Measurements from ENCODE around the gene APBB2.

The APBB2 gene

GRCh38 chr4:40881851-40882250 is 332.5 kb downstream of the APBB2 start:
- DNase-seq: no peak

GRCh38 chr4:40881096-40881495 is 333.2 kb downstream of the APBB2 start:
- no peak for DNase-seq

- no peak for DNase-seq
These were observed 335.7 kb downstream of the APBB2 start for GRCh38 chr4:40878548-40879055.

GRCh38 chr4:40877081-40877480 is 337.3 kb downstream of the APBB2 start:
- DNase-seq: no peak

GRCh38 chr4:40875507-40876150 is 338.7 kb downstream of the APBB2 start:
- no peak for DNase-seq

GRCh38 chr4:40874901-40875300 is 339.4 kb downstream of the APBB2 start:
- no peak for DNase-seq

- DNase-seq: no peak
These were observed 340.0 kb downstream of the APBB2 start for GRCh38 chr4:40874331-40874730.

GRCh38 chr4:40871695-40872250 is 342.6 kb downstream of the APBB2 start:
- DNase-seq: no peak

- no peak for DNase-seq
These were observed 344.2 kb downstream of the APBB2 start for GRCh38 chr4:40870150-40870549.

- no peak for DNase-seq
These were observed 348.6 kb downstream of the APBB2 start for GRCh38 chr4:40865696-40866095.

- no peak for DNase-seq
These were observed 349.8 kb downstream of the APBB2 start for GRCh38 chr4:40864531-40864930.

GRCh38 chr4:40858962-40859361 is 355.4 kb downstream of the APBB2 start:
- no peak for DNase-seq

GRCh38 chr4:40857956-40858355 is 356.4 kb downstream of the APBB2 start:
- no peak for DNase-seq

- peak; percentile 38 to 46 for DNase-seq
These were observed 357.4 kb downstream of the APBB2 start for GRCh38 chr4:40856840-40857362.

GRCh38 chr4:40856277-40856839 is 358.0 kb downstream of the APBB2 start:
- DNase-seq: no peak

- no peak for DNase-seq
These were observed 363.8 kb downstream of the APBB2 start for GRCh38 chr4:40850496-40850895.

- no peak for DNase-seq
These were observed 365.4 kb downstream of the APBB2 start for GRCh38 chr4:40848940-40849339.

GRCh38 chr4:40848251-40848650 is 366.1 kb downstream of the APBB2 start:
- no peak for DNase-seq

- DNase-seq: no peak
These were observed 367.8 kb downstream of the APBB2 start for GRCh38 chr4:40846532-40846931.

GRCh38 chr4:40845154-40845835 is 369.0 kb downstream of the APBB2 start:
- DNase-seq: no peak

GRCh38 chr4:40844261-40844660 is 370.1 kb downstream of the APBB2 start:
- no peak for DNase-seq

- DNase-seq: peak in 1 of 2 donors; percentile 33
These were observed 370.6 kb downstream of the APBB2 start for GRCh38 chr4:40843696-40844095.

GRCh38 chr4:40842725-40843423 is 371.5 kb downstream of the APBB2 start:
- no peak for DNase-seq

Measured in CD4-positive, alpha-beta T cell treated with Interferon alpha-2 for 1 hour (primary cell).